ENCODE data around the gene ATP6V0E1. TPM values are rescaled to one million over a fixed set of nuclear protein-coding genes. Genes with fewer than 3 reads are reported as not detected.

Gene ATP6V0E1
- total and polyA plus RNA-seq, 2 experiments from 2014 or later = 75.9 to 250 TPM

DNA sequence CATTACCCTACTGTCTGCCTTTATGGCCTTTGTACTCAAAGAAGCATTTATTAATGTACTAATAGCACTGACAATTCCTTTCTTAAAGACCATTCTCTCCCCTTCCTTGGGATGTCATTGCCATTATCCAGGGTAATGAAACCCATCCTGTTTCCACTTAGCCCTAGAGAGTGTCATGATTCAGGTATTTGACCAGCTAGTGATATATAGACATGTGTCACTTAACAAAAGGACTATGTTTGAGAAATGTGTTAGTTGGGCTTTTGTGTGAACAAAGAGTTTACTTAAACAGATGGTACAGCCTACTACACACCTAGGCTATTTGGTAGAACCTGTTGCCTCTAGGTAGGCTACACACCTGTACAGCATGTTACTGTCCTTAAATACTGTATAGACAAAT, 2.0 kb downstream of the ATP6V0E1 start (continued):
- TF ChIP-seq, protein P1, sequence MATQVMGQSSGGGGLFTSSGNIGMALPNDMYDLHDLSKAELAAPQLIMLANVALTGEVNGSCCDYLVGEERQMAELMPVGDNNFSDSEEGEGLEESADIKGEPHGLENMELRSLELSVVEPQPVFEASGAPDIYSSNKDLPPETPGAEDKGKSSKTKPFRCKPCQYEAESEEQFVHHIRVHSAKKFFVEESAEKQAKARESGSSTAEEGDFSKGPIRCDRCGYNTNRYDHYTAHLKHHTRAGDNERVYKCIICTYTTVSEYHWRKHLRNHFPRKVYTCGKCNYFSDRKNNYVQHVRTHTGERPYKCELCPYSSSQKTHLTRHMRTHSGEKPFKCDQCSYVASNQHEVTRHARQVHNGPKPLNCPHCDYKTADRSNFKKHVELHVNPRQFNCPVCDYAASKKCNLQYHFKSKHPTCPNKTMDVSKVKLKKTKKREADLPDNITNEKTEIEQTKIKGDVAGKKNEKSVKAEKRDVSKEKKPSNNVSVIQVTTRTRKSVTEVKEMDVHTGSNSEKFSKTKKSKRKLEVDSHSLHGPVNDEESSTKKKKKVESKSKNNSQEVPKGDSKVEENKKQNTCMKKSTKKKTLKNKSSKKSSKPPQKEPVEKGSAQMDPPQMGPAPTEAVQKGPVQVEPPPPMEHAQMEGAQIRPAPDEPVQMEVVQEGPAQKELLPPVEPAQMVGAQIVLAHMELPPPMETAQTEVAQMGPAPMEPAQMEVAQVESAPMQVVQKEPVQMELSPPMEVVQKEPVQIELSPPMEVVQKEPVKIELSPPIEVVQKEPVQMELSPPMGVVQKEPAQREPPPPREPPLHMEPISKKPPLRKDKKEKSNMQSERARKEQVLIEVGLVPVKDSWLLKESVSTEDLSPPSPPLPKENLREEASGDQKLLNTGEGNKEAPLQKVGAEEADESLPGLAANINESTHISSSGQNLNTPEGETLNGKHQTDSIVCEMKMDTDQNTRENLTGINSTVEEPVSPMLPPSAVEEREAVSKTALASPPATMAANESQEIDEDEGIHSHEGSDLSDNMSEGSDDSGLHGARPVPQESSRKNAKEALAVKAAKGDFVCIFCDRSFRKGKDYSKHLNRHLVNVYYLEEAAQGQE (IDR thresholded peaks at IDR 0.05; ENCODE audit: unreplicated experiment) = no peak
- no peak for TF ChIP-seq CREB1 (CRISPR knock-in tag; IDR thresholded peaks at IDR 0.05; ENCODE audit: low read depth)
- no peak for TF ChIP-seq ZNF331 (CRISPR knock-in tag; IDR thresholded peaks at IDR 0.05; ENCODE audit: low read depth)
- TF ChIP-seq POLR2AphosphoS5 (IDR thresholded peaks at IDR 0.05; ENCODE audit: low read depth) = no peak
- no peak for TF ChIP-seq JUNB (IDR thresholded peaks at IDR 0.05; ENCODE audit: unreplicated experiment)

- 0 out of 2 replicates have a peak, but pooled peaks cover 8% of the 10 kb centered on the region for H3K4me1 ChIP-seq (ENCODE audit: insufficient read depth)
- Mint-ChIP-seq H3K9me3 (no peaks in the 10 kb centered on the region), H3K27me3 (ENCODE audit: insufficient read depth, low read depth, poor library complexity) (peaks cover 2% of the 10 kb centered on the region), H3K27ac (no peak overlapping the region), H3K4me3 (no peak overlapping the region), H3K4me1 (peaks cover 5% of the 10 kb centered on the region), H3K36me3 (ENCODE audit: low read depth) (peaks cover 30% of the 10 kb centered on the region)
- H3K9me2 ChIP-seq (ENCODE audit: insufficient read depth) = no peaks in the 10 kb centered on the region; the same call in 1 of the 2 replicates
- ATAC-seq = no peak
- no peaks in the 10 kb centered on the region for H3F3A ChIP-seq (replicated peaks; ENCODE audit: low read depth)
- no peak overlapping the region for H3K4me2 ChIP-seq
- H3K27me3 ChIP-seq (ENCODE audit: insufficient read depth) = no peaks in the 10 kb centered on the region
- H3K36me3 ChIP-seq (ENCODE audit: insufficient read depth) = peaks cover 7% of the 10 kb centered on the region; the same call in 1 of the 2 replicates
- H3K79me2 ChIP-seq (replicated peaks; ENCODE audit: insufficient read depth) = peaks cover 66% of the 10 kb centered on the region
- H2AFZ ChIP-seq = no peak overlapping the region
- peaks cover 7% of the 10 kb centered on the region for H4K20me1 ChIP-seq (replicated peaks; ENCODE audit: insufficient read depth)
- no peak overlapping the region for H3K4me3 ChIP-seq
- no peak overlapping the region for H3K27ac ChIP-seq (ENCODE audit: low read depth)
- no peak for DNase-seq (ENCODE audit: low spot score)
- no peak for TF ChIP-seq CREB1 (CRISPR knock-in tag; IDR thresholded peaks at IDR 0.05; ENCODE audit: low read depth)
- TF ChIP-seq POLR2AphosphoS5 (IDR thresholded peaks at IDR 0.05; ENCODE audit: low read depth) = no peak
- TF ChIP-seq, protein P2, sequence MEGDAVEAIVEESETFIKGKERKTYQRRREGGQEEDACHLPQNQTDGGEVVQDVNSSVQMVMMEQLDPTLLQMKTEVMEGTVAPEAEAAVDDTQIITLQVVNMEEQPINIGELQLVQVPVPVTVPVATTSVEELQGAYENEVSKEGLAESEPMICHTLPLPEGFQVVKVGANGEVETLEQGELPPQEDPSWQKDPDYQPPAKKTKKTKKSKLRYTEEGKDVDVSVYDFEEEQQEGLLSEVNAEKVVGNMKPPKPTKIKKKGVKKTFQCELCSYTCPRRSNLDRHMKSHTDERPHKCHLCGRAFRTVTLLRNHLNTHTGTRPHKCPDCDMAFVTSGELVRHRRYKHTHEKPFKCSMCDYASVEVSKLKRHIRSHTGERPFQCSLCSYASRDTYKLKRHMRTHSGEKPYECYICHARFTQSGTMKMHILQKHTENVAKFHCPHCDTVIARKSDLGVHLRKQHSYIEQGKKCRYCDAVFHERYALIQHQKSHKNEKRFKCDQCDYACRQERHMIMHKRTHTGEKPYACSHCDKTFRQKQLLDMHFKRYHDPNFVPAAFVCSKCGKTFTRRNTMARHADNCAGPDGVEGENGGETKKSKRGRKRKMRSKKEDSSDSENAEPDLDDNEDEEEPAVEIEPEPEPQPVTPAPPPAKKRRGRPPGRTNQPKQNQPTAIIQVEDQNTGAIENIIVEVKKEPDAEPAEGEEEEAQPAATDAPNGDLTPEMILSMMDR (conservative IDR thresholded peaks at IDR 0.05; ENCODE audit: low read depth in 2 of 2) = no peak
- TF ChIP-seq, protein P1 (IDR thresholded peaks at IDR 0.05; ENCODE audit: unreplicated experiment) = no peak
- TF ChIP-seq, protein P3, sequence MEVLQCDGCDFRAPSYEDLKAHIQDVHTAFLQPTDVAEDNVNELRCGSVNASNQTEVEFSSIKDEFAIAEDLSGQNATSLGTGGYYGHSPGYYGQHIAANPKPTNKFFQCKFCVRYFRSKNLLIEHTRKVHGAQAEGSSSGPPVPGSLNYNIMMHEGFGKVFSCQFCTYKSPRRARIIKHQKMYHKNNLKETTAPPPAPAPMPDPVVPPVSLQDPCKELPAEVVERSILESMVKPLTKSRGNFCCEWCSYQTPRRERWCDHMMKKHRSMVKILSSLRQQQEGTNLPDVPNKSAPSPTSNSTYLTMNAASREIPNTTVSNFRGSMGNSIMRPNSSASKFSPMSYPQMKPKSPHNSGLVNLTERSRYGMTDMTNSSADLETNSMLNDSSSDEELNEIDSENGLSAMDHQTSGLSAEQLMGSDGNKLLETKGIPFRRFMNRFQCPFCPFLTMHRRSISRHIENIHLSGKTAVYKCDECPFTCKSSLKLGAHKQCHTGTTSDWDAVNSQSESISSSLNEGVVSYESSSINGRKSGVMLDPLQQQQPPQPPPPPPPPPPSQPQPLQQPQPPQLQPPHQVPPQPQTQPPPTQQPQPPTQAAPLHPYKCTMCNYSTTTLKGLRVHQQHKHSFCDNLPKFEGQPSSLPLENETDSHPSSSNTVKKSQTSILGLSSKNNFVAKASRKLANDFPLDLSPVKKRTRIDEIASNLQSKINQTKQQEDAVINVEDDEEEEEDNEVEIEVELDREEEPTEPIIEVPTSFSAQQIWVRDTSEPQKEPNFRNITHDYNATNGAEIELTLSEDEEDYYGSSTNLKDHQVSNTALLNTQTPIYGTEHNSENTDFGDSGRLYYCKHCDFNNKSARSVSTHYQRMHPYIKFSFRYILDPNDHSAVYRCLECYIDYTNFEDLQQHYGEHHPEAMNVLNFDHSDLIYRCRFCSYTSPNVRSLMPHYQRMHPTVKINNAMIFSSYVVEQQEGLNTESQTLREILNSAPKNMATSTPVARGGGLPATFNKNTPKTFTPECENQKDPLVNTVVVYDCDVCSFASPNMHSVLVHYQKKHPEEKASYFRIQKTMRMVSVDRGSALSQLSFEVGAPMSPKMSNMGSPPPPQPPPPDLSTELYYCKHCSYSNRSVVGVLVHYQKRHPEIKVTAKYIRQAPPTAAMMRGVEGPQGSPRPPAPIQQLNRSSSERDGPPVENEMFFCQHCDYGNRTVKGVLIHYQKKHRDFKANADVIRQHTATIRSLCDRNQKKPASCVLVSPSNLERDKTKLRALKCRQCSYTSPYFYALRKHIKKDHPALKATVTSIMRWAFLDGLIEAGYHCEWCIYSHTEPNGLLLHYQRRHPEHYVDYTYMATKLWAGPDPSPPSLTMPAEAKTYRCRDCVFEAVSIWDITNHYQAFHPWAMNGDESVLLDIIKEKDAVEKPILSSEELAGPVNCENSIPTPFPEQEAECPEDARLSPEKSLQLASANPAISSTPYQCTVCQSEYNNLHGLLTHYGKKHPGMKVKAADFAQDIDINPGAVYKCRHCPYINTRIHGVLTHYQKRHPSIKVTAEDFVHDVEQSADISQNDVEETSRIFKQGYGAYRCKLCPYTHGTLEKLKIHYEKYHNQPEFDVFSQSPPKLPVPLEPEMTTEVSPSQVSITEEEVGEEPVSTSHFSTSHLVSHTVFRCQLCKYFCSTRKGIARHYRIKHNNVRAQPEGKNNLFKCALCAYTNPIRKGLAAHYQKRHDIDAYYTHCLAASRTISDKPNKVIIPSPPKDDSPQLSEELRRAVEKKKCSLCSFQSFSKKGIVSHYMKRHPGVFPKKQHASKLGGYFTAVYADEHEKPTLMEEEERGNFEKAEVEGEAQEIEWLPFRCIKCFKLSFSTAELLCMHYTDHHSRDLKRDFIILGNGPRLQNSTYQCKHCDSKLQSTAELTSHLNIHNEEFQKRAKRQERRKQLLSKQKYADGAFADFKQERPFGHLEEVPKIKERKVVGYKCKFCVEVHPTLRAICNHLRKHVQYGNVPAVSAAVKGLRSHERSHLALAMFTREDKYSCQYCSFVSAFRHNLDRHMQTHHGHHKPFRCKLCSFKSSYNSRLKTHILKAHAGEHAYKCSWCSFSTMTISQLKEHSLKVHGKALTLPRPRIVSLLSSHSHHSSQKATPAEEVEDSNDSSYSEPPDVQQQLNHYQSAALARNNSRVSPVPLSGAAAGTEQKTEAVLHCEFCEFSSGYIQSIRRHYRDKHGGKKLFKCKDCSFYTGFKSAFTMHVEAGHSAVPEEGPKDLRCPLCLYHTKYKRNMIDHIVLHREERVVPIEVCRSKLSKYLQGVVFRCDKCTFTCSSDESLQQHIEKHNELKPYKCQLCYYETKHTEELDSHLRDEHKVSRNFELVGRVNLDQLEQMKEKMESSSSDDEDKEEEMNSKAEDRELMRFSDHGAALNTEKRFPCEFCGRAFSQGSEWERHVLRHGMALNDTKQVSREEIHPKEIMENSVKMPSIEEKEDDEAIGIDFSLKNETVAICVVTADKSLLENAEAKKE (CRISPR knock-in tag; IDR thresholded peaks at IDR 0.05) = no peak
- TF ChIP-seq NANOG (IDR thresholded peaks at IDR 0.05; ENCODE audit: borderline replicate concordance) = no peak
Measured at GRCh38 chr5:172988276-172988675, 4.7 kb downstream of the ATP6V0E1 start.

Data from GM23338 (cell line).